22Rv1 (cell line): Measurements from ENCODE around the gene INTS2.

Experiments used
- CTCF ChIP-seq: fragments of 450-650 bp; IDR thresholded peaks from 2 replicates; pipeline ENCODE4 v1.5.1; 2017; ENCODE audit warnings: mild to moderate bottlenecking
- ZFX ChIP-seq: fragments of 450-650 bp; IDR thresholded peaks from 2 replicates; pipeline ENCODE4 v1.6.1; 2017; ENCODE audit warnings: antibody characterized with exemption, borderline replicate concordance

GRCh38 chr17:61847659-61848058, 80.1 kb downstream of the INTS2 start:
- no peak for TF ChIP-seq CTCF
- TF ChIP-seq ZFX, result no peak
